Tibial nerve (tissue), 4 donors: ENCODE data around the gene ZDHHC8.

Experiments used
- EP300 ChIP-seq, 2 donors: sonication (generic); formaldehyde crosslinking; IDR thresholded peaks; one replicate each; pipeline ENCODE4 v1.6.1; 2017; ENCODE audit warnings: antibody characterized with exemption in 2 of 2, mild to moderate bottlenecking in 1 of 2
- POLR2A ChIP-seq, 2 donors: fragments of 450-650 bp; IDR thresholded peaks; one replicate each; pipeline ENCODE4 v1.6.1; 2017; ENCODE audit warnings: antibody characterized with exemption in 2 of 2, mild to moderate bottlenecking in 2 of 2, moderate library complexity in 2 of 2
- TF ChIP-seq, protein P1 (sequence below), 5 experiments: fragments of 200-600 bp in 3 of 5; fragments of 450-650 bp in 2 of 5; sonication (generic) in 3 of 5; IDR thresholded peaks; one replicate each; pipeline ENCODE4 v1.5.1; 2016 to 2019; ENCODE audit warnings: antibody characterized with exemption in 5 of 5, mild to moderate bottlenecking in 3 of 5, moderate library complexity in 2 of 5

GRCh38 chr22:20125201-20126174, 6.1 kb upstream of the ZDHHC8 start:
- TF ChIP-seq POLR2A (IDR thresholded peaks at IDR 0.05): no peak
- TF ChIP-seq, protein P1, sequence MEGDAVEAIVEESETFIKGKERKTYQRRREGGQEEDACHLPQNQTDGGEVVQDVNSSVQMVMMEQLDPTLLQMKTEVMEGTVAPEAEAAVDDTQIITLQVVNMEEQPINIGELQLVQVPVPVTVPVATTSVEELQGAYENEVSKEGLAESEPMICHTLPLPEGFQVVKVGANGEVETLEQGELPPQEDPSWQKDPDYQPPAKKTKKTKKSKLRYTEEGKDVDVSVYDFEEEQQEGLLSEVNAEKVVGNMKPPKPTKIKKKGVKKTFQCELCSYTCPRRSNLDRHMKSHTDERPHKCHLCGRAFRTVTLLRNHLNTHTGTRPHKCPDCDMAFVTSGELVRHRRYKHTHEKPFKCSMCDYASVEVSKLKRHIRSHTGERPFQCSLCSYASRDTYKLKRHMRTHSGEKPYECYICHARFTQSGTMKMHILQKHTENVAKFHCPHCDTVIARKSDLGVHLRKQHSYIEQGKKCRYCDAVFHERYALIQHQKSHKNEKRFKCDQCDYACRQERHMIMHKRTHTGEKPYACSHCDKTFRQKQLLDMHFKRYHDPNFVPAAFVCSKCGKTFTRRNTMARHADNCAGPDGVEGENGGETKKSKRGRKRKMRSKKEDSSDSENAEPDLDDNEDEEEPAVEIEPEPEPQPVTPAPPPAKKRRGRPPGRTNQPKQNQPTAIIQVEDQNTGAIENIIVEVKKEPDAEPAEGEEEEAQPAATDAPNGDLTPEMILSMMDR (IDR thresholded peaks at IDR 0.05): no peak
- TF ChIP-seq EP300 (IDR thresholded peaks at IDR 0.05): no peak
